HCT116 (cell line): ENCODE data around the gene STXBP5L. TPM values are rescaled to one million over a fixed set of nuclear protein-coding genes. Genes with fewer than 3 reads are reported as not detected.

Experiments used
- ATAC-seq: fragments of 200-7000 bp; cut with Tn5 transposase; 2 replicates; pipeline ENCODE4 v1.9.1; 2020; ENCODE audit warnings: mild to moderate bottlenecking, moderate library complexity
- BruUV-seq: library from RNA; stranded (reverse); fragments of 400-500 nt; replicated peaks from 2 replicates; lab custom pipeline; 2021; lab: Mats Ljungman, UMichigan
- CTCF ChIA-PET: fragments of 300-600 bp; sonication (Branson Sonifier 250); formaldehyde crosslinking; loops from one replicate; lab custom pipeline; 2021; ENCODE audit warnings: antibody characterized with exemption; lab: Charles Lee
- POLR2A ChIA-PET: fragments of 300-600, 350-600 bp; sonication (Branson Sonifier 250); formaldehyde crosslinking; loops from one replicate; lab custom pipeline; 2021; ENCODE audit warnings: antibody characterized with exemption; lab: Charles Lee
- RAD21 ChIA-PET, 2 experiments: fragments of 300-600 bp; sonication (Branson Sonifier 250); formaldehyde crosslinking; loops; one replicate each; lab custom pipeline; 2023; ENCODE audit warnings: low total read pairs in 2 of 2; ENCODE audit not compliant: uncharacterized antibody in 2 of 2, unreplicated experiment in 2 of 2, low non-redundant PET in 1 of 2; lab: Charles Lee
- DNase-seq: peaks from one replicate; pipeline ENCODE4 v3.0.0-alpha.2; 2010; ENCODE audit warnings: low read depth, low spot score
- H2AFZ ChIP-seq: fragments of 200-600 bp; shearing (Covaris generic), sonication (generic); 2 replicates; pipeline ENCODE4 v1.6.1; 2017; ENCODE audit warnings: low read depth, mixed run types, mixed read lengths, antibody characterized with exemption, low read length; ENCODE audit not compliant: poor library complexity, severe bottlenecking
- H3K27ac ChIP-seq: 2 replicates; pipeline ENCODE4 v1.5.1; 2012; ENCODE audit warnings: low read depth, low read length
- H3K27me3 ChIP-seq: fragments of 200-600 bp; sonication (generic); 2 replicates; pipeline ENCODE4 v1.6.1; 2016; ENCODE audit warnings: mixed run types, low read length, mixed read lengths; ENCODE audit not compliant: insufficient read depth
- H3K36me3 ChIP-seq, 2 experiments: fragments of 200-500 bp in 1 of 2; fragments of 200-600 bp in 1 of 2; sonication (Bioruptor generic) in 1 of 2; sonication (generic) in 1 of 2; 2 replicates each; pipeline versions ENCODE4 v1.5.1 to v1.6.1; 2014 to 2016; ENCODE audit warnings: low read length in 2 of 2, inconsistent platforms in 1 of 2, mixed read lengths in 1 of 2, mixed run types in 1 of 2; ENCODE audit not compliant: insufficient read depth in 2 of 2, control insufficient read depth in 1 of 2
- H3K4me1 ChIP-seq, 2 experiments: fragments of 200-600 bp in 1 of 2; sonication (generic) in 1 of 2; 2 replicates each; pipeline versions ENCODE4 v1.5.1 to v1.6.1; 2012 to 2017; ENCODE audit warnings: low read length in 2 of 2, inconsistent platforms in 1 of 2, mild to moderate bottlenecking in 1 of 2, mixed read lengths in 1 of 2, mixed run types in 1 of 2, moderate library complexity in 1 of 2; ENCODE audit not compliant: insufficient read depth in 2 of 2, control insufficient read depth in 1 of 2
- H3K4me2 ChIP-seq: fragments of 200-600 bp; sonication (generic); 2 replicates; pipeline ENCODE4 v1.6.1; 2017; ENCODE audit warnings: mixed run types, low read length, mixed read lengths
- H3K4me3 ChIP-seq, 2 experiments: fragments of 200-600 bp in 1 of 2; sonication (generic) in 1 of 2; replicated peaks in 1 of 2; 2 replicates each; pipeline ENCODE4 v1.5.1; 2011 to 2016; ENCODE audit warnings: low read length in 2 of 2, control low read depth in 1 of 2, low read depth in 1 of 2, mild to moderate bottlenecking in 1 of 2, mixed read lengths in 1 of 2, mixed run types in 1 of 2
- H3K79me2 ChIP-seq: fragments of 200-600 bp; sonication (generic); 2 replicates; pipeline ENCODE4 v1.6.1; 2017; ENCODE audit warnings: mild to moderate bottlenecking, mixed run types, low read length, moderate library complexity, mixed read lengths; ENCODE audit not compliant: insufficient read depth
- H3K9ac ChIP-seq: fragments of 200-600 bp; sonication (generic); 2 replicates; pipeline ENCODE4 v1.6.1; 2016; ENCODE audit warnings: low read length, mixed read lengths
- H3K9me2 ChIP-seq: fragments of 200-600 bp; sonication (generic), shearing (Covaris generic); 2 replicates; pipeline ENCODE4 v1.6.1; 2017; ENCODE audit warnings: mixed run types, mild to moderate bottlenecking, moderate library complexity; ENCODE audit not compliant: insufficient read depth
- H3K9me3 ChIP-seq, 2 experiments: fragments of 200-500 bp in 1 of 2; fragments of 200-600 bp in 1 of 2; sonication (Bioruptor generic) in 1 of 2; sonication (generic) in 1 of 2; 2 replicates each; pipeline ENCODE4 v1.6.1; 2014 to 2017; ENCODE audit warnings: low read length in 2 of 2, mixed read lengths in 2 of 2, inconsistent platforms in 1 of 2, low read depth in 1 of 2, mild to moderate bottlenecking in 1 of 2, mixed run types in 1 of 2, moderate library complexity in 1 of 2; ENCODE audit not compliant: control insufficient read depth in 1 of 2, insufficient read depth in 1 of 2
- H4K20me1 ChIP-seq: fragments of 200-600 bp; sonication (generic), shearing (Covaris generic); 2 replicates; pipeline ENCODE4 v1.6.1; 2017; ENCODE audit warnings: mixed run types, mild to moderate bottlenecking, moderate library complexity; ENCODE audit not compliant: insufficient read depth
- CBX3 ChIP-seq: IDR thresholded peaks from 2 replicates; pipeline ENCODE4 v1.6.1; 2012; ENCODE audit warnings: low read depth
- CEBPB ChIP-seq: IDR thresholded peaks from 2 replicates; pipeline ENCODE4 v1.6.1; 2012; ENCODE audit warnings: low read depth
- EGR1 ChIP-seq: IDR thresholded peaks from 2 replicates; pipeline ENCODE4 v1.6.1; 2012; ENCODE audit warnings: low read depth
- ELF1 ChIP-seq: IDR thresholded peaks from 2 replicates; pipeline ENCODE4 v1.6.1; 2012; ENCODE audit warnings: low read depth, borderline replicate concordance
- EZH2 ChIP-seq: fragments of 200-600 bp; sonication (generic); IDR thresholded peaks from 2 replicates; pipeline ENCODE4 v1.6.1; 2017; ENCODE audit warnings: antibody characterized with exemption, mixed run types
- FOSL1 ChIP-seq: IDR thresholded peaks from 2 replicates; pipeline ENCODE4 v1.6.1; 2012; ENCODE audit warnings: low read depth
- POLR2A ChIP-seq: IDR thresholded peaks from 2 replicates; pipeline ENCODE4 v1.7.0; 2011; ENCODE audit warnings: borderline replicate concordance; ENCODE audit not compliant: insufficient read depth, insufficient read length; ENCODE audit errors: extremely low read depth
- POLR2AphosphoS5 ChIP-seq: IDR thresholded peaks from 2 replicates; pipeline ENCODE4 v1.6.1; 2011; ENCODE audit warnings: mild to moderate bottlenecking, low read depth, low read length, moderate library complexity
- RAD21 ChIP-seq: IDR thresholded peaks from 2 replicates; pipeline ENCODE4 v1.6.1; 2012; ENCODE audit warnings: low read depth, mild to moderate bottlenecking
- SP1 ChIP-seq: IDR thresholded peaks from 2 replicates; pipeline ENCODE4 v1.6.1; 2012; ENCODE audit warnings: low read depth
- TCF7L2 ChIP-seq: IDR thresholded peaks from 2 replicates; pipeline ENCODE4 v1.7.0; 2011; ENCODE audit warnings: borderline replicate concordance, inconsistent platforms; ENCODE audit not compliant: insufficient read depth, insufficient read length; ENCODE audit errors: extremely low read depth
- YY1 ChIP-seq: IDR thresholded peaks from 2 replicates; pipeline ENCODE4 v1.6.1; 2011; ENCODE audit warnings: low read length, low read depth, moderate library complexity, mild to moderate bottlenecking; ENCODE audit not compliant: insufficient replicate concordance; ENCODE audit errors: extremely low read depth
- ZFX ChIP-seq: fragments of 450-650 bp; IDR thresholded peaks from 2 replicates; pipeline ENCODE4 v1.6.1; 2017
- ZNF274 ChIP-seq: fragments of 200-500 bp; sonication (Bioruptor generic); IDR thresholded peaks from 2 replicates; pipeline ENCODE4 v1.6.1; 2014; ENCODE audit warnings: mild to moderate bottlenecking, low read depth, low read length, inconsistent platforms
- intact Hi-C: fragments of 100-400 bp; cut with micrococcal nuclease; formaldehyde crosslinking; loops from 2 replicates; pipeline ENCODE4 v1.10.0; 2022
- total RNA-seq: library from RNA; stranded (reverse); gene quantifications from one replicate; pipeline ENCODE4 v1.2.1, GENCODE V29; 2021; ENCODE audit not compliant: unreplicated experiment
- TF ChIP-seq, protein P1 (sequence below): IDR thresholded peaks from 2 replicates; pipeline ENCODE4 v1.6.1; 2012; ENCODE audit warnings: low read depth
- TF ChIP-seq, protein P2 (sequence below): IDR thresholded peaks from 2 replicates; pipeline ENCODE4 v1.6.1; 2011; ENCODE audit warnings: mild to moderate bottlenecking, low read length, moderate library complexity; ENCODE audit not compliant: insufficient replicate concordance; ENCODE audit errors: extremely low read depth
- TF ChIP-seq, protein P3 (sequence below): IDR thresholded peaks from 2 replicates; pipeline ENCODE4 v1.6.1; 2012

Gene STXBP5L
- total RNA-seq, 1 experiment from 2014 or later, result not detected

DNA sequence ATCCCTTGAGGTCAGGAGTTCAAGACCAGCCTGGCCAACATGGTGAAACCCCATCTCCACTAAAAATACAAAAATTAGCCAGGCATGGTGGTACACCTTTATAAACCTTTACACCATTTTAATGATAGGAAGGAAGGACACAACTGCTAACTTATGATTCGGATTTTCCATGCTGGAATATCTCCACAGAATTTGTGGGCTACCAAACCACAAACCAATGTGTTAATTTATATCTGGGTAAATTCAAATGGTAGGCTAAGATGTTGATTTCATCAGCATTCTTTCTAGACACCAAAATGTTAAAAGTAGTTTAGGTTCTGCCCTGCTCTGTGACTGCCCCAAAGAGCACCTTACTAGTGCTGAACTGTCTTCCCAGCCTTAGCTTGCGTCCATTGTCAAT is 565.0 kb downstream of the STXBP5L start:
- Histone ChIP-seq H3K36me3 (peaks cover 0 to 21% of the 10 kb centered on the region in 2 experiments; a peak in 3 of 4 replicates), H3K27ac (no peak overlapping the region), H3K4me3 (no peak overlapping the region), H2AFZ (no peak overlapping the region), H3K9ac (no peak overlapping the region), H3K27me3 (no peaks in the 10 kb centered on the region), H3K9me3 (no peaks in the 10 kb centered on the region), H4K20me1 (no peaks in the 10 kb centered on the region), H3K9me2 (no peaks in the 10 kb centered on the region), H3K4me2 (no peak overlapping the region), H3K4me1 (no peaks in the 10 kb centered on the region), H3K79me2 (no peaks in the 10 kb centered on the region)
- ChIA-PET POLR2A (no interaction called here), RAD21 (no interaction called here), CTCF (no interaction called here)
- no TSS peak for BruUV-seq
- intact Hi-C loops, result no loop called here
- TF ChIP-seq, protein P1, sequence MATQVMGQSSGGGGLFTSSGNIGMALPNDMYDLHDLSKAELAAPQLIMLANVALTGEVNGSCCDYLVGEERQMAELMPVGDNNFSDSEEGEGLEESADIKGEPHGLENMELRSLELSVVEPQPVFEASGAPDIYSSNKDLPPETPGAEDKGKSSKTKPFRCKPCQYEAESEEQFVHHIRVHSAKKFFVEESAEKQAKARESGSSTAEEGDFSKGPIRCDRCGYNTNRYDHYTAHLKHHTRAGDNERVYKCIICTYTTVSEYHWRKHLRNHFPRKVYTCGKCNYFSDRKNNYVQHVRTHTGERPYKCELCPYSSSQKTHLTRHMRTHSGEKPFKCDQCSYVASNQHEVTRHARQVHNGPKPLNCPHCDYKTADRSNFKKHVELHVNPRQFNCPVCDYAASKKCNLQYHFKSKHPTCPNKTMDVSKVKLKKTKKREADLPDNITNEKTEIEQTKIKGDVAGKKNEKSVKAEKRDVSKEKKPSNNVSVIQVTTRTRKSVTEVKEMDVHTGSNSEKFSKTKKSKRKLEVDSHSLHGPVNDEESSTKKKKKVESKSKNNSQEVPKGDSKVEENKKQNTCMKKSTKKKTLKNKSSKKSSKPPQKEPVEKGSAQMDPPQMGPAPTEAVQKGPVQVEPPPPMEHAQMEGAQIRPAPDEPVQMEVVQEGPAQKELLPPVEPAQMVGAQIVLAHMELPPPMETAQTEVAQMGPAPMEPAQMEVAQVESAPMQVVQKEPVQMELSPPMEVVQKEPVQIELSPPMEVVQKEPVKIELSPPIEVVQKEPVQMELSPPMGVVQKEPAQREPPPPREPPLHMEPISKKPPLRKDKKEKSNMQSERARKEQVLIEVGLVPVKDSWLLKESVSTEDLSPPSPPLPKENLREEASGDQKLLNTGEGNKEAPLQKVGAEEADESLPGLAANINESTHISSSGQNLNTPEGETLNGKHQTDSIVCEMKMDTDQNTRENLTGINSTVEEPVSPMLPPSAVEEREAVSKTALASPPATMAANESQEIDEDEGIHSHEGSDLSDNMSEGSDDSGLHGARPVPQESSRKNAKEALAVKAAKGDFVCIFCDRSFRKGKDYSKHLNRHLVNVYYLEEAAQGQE, result no peak
- TF ChIP-seq ELF1, result no peak
- no peak for TF ChIP-seq SP1
- TF ChIP-seq ZFX, result no peak
- TF ChIP-seq, protein P2, sequence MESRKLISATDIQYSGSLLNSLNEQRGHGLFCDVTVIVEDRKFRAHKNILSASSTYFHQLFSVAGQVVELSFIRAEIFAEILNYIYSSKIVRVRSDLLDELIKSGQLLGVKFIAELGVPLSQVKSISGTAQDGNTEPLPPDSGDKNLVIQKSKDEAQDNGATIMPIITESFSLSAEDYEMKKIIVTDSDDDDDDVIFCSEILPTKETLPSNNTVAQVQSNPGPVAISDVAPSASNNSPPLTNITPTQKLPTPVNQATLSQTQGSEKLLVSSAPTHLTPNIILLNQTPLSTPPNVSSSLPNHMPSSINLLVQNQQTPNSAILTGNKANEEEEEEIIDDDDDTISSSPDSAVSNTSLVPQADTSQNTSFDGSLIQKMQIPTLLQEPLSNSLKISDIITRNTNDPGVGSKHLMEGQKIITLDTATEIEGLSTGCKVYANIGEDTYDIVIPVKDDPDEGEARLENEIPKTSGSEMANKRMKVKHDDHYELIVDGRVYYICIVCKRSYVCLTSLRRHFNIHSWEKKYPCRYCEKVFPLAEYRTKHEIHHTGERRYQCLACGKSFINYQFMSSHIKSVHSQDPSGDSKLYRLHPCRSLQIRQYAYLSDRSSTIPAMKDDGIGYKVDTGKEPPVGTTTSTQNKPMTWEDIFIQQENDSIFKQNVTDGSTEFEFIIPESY, result no peak
- TF ChIP-seq, protein P3, sequence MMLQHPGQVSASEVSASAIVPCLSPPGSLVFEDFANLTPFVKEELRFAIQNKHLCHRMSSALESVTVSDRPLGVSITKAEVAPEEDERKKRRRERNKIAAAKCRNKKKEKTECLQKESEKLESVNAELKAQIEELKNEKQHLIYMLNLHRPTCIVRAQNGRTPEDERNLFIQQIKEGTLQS, result no peak
- TF ChIP-seq FOSL1, result no peak
- no peak for TF ChIP-seq CEBPB
- no peak for TF ChIP-seq YY1
- TF ChIP-seq ZNF274, result no peak
- TF ChIP-seq EGR1, result no peak
- no peak for TF ChIP-seq POLR2AphosphoS5
- TF ChIP-seq CBX3, result no peak
- no peak for TF ChIP-seq TCF7L2
- no peak for TF ChIP-seq RAD21
- TF ChIP-seq EZH2, result no peak
- TF ChIP-seq POLR2A, result no peak
- no peak for ATAC-seq
- DNase-seq, result no peak
